Urinary bladder (tissue), 4 donors: Measurements from ENCODE around the gene EFHC1. TPM values are rescaled to one million over a fixed set of nuclear protein-coding genes. Genes with fewer than 3 reads are reported as not detected.

Experiments
- DNase-seq: peaks from one replicate; pipeline ENCODE4 v3.0.0-alpha.2; 2015; ENCODE audit errors: extremely low spot score
- H3K27ac ChIP-seq: one replicate; pipeline ENCODE4 v1.5.1; 2013; ENCODE audit warnings: low read depth, mild to moderate bottlenecking, moderate library complexity
- H3K36me3 ChIP-seq: one replicate; pipeline ENCODE4 v1.6.1; 2013; ENCODE audit warnings: mild to moderate bottlenecking, moderate library complexity; ENCODE audit not compliant: insufficient read depth
- H3K4me1 ChIP-seq: one replicate; pipeline ENCODE4 v1.6.1; 2013; ENCODE audit warnings: mild to moderate bottlenecking, moderate library complexity; ENCODE audit not compliant: insufficient read depth
- H3K4me3 ChIP-seq: one replicate; pipeline ENCODE4 v1.5.1; 2013; ENCODE audit warnings: low read depth, low read length
- WGBS: extraction: QIAGEN DNeasy Blood & Tissue Kit; methylation state at CpG from one replicate; pipeline ENCODE4 v1.1.7; 2013; 5-methylcytosine and 5-hydroxymethylcytosine counted together
- polyA plus RNA-seq: library from polyadenylated mRNA; stranded (reverse); fragments of 200-250 nt; gene quantifications from one replicate; pipeline ENCODE4 v1.2.3, GENCODE V29; 2013
- total RNA-seq: library from RNA; depleted of rRNA; stranded (reverse); fragments of >200 nt; gene quantifications from one replicate; pipeline ENCODE4 v1.2.3, GENCODE V29; 2014
- donor health status: healthy with polysubstance abuse.
- donor health status: healthy.

Gene EFHC1
- total and polyA plus RNA-seq, 2 donors = 12.8 to 51.2 TPM

DNA sequence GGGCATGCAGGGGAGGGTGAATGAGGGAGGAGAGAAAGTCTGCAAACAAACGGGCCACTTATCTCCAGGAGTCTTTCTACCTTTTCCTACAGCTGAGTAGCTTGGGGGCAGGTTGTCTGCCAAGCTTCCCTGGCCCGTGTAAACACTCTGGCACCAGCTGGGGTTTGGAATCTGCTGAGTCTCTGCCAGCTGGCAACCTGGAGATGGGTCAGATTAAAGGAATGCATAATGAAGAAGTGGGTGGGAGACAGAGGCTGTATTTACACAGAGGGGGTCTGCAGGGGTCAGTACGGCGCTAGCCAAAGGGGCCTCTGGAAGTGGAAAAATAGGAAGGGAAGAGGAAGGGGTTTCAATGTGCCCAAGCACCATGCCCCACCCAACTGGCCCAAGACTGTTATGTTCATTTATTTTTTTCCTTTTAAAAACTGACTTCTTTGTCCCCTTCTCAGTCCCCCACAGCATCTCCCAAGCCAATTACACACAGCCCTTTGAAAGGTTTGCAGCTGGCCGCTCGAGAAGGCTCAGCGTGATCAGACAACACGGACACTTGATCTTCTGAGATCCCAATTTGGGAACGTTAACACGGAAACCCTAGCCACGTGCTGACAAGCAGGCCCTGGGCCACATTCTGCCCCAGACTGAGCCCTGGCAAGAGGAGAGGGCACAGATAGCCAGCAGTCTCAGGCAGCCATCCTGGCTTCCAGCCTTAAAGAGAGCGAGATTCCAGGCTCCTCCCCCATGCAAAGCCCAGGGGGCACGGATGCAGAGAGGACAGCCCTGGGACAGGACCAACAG, 131.5 kb downstream of the EFHC1 start:
- DNase-seq = no peak
- WGBS = 16% methylated on average over 13 of the region's 13 CpGs
- no peaks in the 10 kb centered on the region for H3K36me3 ChIP-seq
- H3K4me3 ChIP-seq = no peak overlapping the region
- H3K4me1 ChIP-seq = no peaks in the 10 kb centered on the region
- H3K27ac ChIP-seq = no peak overlapping the region

DNA sequence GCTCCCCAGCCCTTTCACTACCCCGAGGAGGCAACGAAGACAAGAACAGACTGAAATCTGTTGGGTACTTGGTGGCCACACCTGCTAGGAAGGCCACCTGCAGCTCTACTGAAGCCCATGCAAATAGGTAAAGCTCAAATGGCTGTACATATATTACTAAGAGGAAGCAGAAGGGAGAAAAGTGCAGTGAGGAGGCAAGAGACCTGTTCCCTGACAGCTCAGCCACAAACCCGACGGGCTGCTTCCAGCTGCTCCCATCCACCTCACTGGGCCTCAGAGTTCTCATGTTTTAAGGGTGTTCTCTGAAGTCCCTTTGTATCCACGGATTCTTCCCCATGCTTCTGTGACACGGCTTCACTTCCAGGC, 132.1 kb downstream of the EFHC1 start:
- Histone ChIP-seq H3K4me3 (no peak overlapping the region), H3K36me3 (no peaks in the 10 kb centered on the region), H3K4me1 (no peaks in the 10 kb centered on the region), H3K27ac (no peak overlapping the region)
- no peak for DNase-seq
- 23% methylated on average over 6 of the region's 6 CpGs for WGBS

DNA sequence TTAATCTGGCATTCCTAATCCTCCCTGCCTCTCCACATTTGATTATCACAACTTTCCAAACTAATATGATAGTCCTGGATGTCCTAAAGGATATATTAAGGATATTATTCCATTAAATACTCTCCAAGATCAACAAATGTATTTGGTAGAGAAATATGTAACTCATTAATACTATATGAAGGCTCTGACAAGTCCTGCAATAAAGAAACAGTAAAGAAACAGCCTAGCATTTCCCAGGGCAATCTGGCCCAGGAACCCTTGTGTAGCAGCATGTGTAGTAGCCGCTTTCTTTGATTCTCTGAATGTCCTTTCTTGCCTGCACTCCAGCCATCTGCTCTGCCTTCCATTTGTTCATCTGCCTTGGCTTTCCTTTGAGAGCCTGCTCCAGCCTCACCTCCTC, 133.0 kb downstream of the EFHC1 start:
- no peak overlapping the region for H3K4me3 ChIP-seq
- H3K36me3 ChIP-seq = no peaks in the 10 kb centered on the region
- DNase-seq = no peak
- 94% methylated on average over 1 of the region's 1 CpG for WGBS
- H3K4me1 ChIP-seq = no peaks in the 10 kb centered on the region
- H3K27ac ChIP-seq = no peak overlapping the region

DNA sequence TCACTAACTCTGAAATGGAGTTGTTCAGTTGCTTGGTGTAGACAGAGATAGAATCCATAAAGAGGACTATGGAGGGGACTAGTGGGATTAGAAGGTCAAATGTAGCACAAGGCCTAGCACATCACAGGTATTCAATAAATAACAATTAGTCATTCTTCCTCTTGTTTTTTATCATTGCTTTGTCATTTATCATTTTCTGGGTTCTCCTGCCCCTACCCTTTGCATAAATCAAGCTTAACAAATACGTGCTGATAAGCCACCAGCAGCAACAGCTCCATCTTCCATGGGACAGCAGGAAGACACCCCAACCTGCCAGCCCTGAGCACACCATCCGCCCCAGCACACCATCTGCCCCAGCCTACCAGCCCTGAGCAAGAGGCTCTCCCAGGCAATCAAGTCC, 133.6 kb downstream of the EFHC1 start:
- WGBS = 91% methylated on average over 2 of the region's 2 CpGs
- Histone ChIP-seq H3K4me1 (no peaks in the 10 kb centered on the region), H3K36me3 (no peaks in the 10 kb centered on the region), H3K27ac (no peak overlapping the region), H3K4me3 (no peak overlapping the region)
- no peak for DNase-seq

DNA sequence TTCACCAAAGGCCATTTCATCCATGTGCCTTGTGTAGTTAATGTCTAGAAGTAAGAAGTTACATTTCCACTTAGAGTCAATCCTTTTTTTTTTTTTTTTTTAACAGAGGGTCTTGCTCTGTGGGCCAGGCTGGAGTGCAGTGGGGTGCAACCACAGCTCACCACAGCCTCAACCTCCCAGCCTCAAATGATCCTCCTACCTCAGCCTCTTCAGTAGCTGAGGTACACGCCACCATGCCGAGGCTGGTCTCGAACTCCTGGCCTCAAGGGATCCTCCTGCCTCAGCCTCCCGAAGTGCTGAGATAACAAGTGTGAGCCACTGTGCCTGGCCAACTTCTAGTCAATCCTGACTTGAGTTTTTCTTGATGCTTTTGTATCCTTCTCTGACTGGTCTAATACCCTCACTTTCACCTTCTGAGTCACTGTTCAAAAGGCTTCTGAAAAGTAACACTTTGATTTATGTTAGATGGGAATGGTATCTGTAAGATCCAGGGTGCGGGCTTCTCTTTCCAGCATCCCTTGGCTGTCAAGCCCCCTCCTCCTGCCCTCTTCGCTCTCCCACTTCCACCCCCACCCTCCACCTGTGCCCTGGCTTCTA, 134.6 kb downstream of the EFHC1 start:
- H3K4me1 ChIP-seq = no peaks in the 10 kb centered on the region
- no peak overlapping the region for H3K27ac ChIP-seq
- no peak for DNase-seq
- WGBS = 89% methylated on average over 6 of the region's 6 CpGs
- H3K36me3 ChIP-seq = no peaks in the 10 kb centered on the region
- H3K4me3 ChIP-seq = no peak overlapping the region

DNA sequence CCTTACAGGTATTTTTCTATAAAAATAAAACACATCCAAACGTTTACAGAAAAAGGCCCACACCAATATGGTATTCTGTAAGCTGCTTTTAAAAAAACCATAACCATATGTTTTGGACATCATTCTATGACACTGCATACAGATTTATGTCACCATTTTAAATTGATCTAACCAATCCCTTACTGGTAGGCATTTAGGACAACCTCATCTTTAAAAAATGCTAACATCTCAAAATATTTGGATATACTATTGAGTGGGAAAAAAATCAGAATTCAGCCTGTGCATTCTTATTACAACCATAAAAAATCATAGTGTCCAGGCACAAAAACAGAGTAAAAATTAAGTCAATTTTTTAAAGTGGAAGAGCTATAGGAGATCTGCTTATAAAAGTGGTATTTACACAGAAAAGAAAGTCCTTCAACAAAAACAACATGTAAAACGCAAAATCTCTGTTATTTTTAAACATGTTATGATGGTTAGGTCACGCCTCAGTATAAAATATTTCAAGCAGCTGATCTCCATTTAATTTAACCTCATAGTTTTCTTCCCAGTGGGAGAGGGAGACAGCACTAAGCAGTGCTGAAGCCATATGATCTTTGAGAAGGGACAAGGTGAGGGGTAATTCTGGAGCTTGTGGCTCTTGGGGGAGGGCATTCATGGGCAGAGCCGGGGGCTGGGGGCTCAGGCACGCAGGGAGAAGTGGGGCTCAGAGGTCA, 135.5 kb downstream of the EFHC1 start:
- no peaks in the 10 kb centered on the region for H3K36me3 ChIP-seq
- H3K4me3 ChIP-seq = no peak overlapping the region
- H3K4me1 ChIP-seq = no peaks in the 10 kb centered on the region
- WGBS = 40% methylated on average over 5 of the region's 5 CpGs
- H3K27ac ChIP-seq = no peak overlapping the region
- DNase-seq = no peak

DNA sequence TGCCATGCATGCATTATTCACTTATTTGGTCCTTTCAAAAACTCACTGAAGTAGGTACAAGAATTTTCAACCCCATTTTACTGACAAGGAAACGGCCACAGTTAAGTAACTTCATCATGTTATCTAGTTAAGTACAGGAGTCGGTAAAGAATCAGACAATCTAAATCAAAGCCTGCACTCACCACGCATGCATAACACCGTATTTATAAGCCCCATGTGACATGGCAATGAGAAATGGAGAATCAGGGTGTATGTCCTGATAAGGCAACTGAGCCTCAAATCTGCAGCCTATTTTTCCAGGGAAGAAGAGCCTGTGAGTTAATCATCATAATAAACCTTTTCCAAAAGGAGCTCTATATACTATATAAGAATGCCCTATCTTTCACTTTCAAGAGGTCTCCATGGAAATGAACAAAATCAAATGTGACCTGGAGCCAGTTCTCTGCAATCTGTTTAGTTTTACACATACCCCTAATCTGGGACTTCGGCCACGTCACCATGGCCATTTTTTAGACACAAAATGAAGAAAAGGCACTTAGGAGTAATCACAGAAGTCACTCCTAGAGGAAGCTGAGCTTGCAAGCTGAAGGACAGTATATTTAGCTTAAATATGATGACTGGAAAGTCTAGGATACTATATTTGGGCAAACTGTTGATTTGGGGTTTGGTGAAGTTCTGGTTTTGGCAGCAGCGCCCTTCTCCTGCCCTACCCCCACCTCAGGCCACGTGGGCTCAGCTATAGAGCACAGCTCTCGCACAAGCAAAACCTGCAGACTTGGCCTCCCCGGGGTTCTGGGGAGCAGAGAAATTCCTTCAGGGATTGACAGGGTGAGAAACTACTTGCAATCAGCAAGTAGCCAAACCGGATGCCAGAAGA, 137.5 kb downstream of the EFHC1 start:
- H3K4me1 ChIP-seq = no peaks in the 10 kb centered on the region
- 25% methylated on average over 11 of the region's 11 CpGs for whole genome bisulfite sequencing
- no peaks in the 10 kb centered on the region for H3K36me3 ChIP-seq
- DNase-seq = no peak
- H3K27ac ChIP-seq = peak overlapping the region; percentile 74
- H3K4me3 ChIP-seq = no peak overlapping the region

DNA sequence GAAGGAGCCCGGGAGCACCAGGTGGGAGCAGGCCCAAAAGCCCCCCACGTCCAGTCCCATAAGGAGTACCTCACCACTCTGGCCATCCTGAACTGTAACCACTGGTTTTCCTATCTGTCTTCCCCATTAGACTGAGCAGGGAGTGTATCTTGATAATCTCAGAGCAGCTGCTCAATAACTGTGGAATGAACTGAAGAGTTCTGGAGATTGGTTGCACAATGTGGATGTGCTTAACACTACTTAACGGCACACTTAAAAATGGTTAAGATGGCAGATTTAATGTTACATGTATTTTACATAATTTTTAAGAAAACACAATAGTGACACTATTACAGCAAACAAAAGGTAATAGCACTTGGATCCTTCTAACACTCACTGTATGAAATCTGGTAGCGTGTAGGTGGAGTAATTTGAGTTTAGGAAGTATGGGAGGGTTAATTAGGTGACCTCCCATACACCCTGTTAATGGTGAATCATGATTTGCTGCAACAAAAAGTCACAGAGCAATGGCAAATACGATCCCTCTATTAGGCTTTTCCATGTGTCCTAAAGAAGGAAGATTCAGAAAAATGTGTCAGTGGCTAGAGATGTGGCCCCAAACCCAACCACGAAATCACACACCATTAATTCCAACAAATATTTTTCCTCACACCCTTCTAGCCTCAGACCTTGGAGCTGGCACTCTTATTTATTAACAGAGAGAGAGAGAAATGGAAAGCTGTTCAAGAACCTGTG, 138.3 kb downstream of the EFHC1 start:
- H3K4me1 ChIP-seq = no peaks in the 10 kb centered on the region
- no peaks in the 10 kb centered on the region for H3K36me3 ChIP-seq
- no peak for DNase-seq
- no peak overlapping the region for H3K4me3 ChIP-seq
- peak overlapping the region; percentile 74 for H3K27ac ChIP-seq
- whole genome bisulfite sequencing = 66% methylated on average over 6 of the region's 6 CpGs

DNA sequence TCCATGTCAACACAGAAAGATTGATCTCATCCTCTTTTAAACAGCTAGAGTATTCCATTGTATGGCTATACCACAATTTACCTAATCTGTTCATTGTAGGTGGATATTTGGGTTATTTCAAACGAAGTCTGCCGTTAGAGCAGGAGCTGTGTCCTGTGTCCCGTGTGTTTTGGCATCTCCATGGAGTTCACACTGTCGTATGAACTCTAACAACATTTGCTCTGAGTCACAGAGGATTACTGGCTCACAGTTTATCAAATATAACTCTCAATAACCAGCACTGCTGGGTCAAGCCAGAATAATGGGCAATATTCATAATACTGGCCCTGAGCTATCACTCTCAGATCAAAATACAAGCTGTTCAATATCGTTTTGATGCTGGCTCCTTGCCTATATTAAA, 140.3 kb downstream of the EFHC1 start:
- no peak for DNase-seq
- Histone ChIP-seq H3K4me1 (no peaks in the 10 kb centered on the region), H3K4me3 (no peak overlapping the region), H3K36me3 (no peaks in the 10 kb centered on the region), H3K27ac (no peak overlapping the region)
- 29% methylated on average over 5 of the region's 5 CpGs for WGBS

DNA sequence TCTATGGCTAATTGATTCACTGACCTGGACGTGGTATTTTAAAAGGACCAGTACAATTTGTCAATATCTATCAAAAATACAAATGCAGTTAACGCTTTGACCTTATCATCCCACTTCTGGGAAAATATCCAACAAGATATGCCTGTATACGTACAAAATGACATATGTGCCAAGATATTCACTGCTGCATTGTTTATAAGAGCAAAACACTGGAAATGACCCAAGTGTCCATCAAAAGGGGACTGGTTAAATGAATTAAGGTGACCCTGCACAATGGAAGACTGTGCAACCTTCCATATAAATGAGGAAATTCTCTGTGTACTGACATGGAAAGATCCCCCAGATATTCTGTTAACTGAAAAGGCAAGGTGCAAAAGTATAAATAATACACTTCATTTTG, 142.8 kb downstream of the EFHC1 start:
- DNase-seq = no peak
- whole genome bisulfite sequencing = 37% methylated on average over 3 of the region's 3 CpGs
- no peak overlapping the region for H3K4me3 ChIP-seq
- H3K27ac ChIP-seq = no peak overlapping the region
- H3K4me1 ChIP-seq = peaks cover 1% of the 10 kb centered on the region
- no peaks in the 10 kb centered on the region for H3K36me3 ChIP-seq

DNA sequence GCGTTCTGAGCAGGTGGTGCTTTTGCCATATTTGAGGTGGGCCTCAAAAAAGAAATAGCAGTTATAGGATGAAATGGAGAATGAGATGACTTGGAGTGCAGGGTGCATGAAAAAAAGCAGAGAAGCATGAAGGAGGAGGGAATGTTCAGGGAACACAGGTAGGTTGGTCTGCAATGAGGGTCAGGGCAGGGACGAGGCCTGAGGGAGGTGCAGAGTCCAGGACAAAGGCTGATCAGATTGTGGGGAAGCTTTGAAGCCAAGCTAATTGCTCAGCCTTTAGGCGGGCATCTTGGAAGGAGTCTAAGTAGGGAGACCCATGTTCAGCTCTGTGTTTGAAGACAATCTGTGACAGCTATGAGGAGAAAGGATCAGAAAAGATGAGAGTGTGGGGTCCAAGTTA, 144.7 kb downstream of the EFHC1 start:
- Histone ChIP-seq H3K4me1 (peaks cover 1% of the 10 kb centered on the region), H3K36me3 (no peaks in the 10 kb centered on the region), H3K4me3 (no peak overlapping the region), H3K27ac (no peak overlapping the region)
- WGBS = 91% methylated on average over 3 of the region's 3 CpGs
- no peak for DNase-seq

DNA sequence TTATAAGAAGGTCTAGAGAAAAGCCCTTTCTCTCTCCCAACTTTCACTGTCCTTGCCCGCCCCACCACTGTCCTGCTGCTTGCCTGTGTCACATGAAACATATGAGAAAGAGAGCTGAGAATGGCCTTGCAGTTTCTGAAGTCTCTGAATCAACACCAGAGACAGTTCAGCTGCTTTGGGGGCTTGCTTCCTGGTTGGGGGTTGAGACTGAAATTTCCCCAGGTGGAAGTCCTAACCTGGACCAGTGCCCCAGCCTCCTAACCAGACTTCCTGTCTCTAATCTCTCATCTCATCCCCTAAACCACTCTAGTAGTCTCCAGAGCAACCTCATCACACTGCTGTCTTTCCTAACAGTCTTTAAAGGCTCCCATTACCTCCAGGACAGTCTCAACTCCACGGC, 146.1 kb downstream of the EFHC1 start:
- 64% methylated on average over 2 of the region's 2 CpGs for WGBS
- no peak for DNase-seq
- Histone ChIP-seq H3K27ac (no peak overlapping the region), H3K4me3 (no peak overlapping the region), H3K4me1 (peaks cover 1% of the 10 kb centered on the region), H3K36me3 (no peaks in the 10 kb centered on the region)

DNA sequence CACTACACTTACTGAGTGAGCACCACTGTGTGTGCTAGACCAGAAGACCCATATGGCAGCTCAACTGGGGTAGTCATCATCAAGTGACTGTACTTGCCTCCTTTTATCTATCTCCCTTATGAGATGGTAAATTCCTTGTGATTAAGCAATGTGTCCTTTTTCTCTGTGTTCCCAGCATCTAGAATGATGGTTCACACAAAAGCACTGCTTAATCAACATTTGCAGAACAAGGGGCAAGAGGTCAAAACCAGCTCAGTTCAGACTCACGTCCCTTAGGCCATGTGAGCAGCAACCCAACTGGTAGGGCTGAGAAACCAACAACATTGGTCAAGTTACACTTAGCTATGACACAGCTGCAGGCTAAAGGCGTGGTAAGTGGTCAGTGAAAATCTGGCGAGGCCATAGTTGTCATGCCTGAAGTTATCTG, 146.7 kb downstream of the EFHC1 start:
- Histone ChIP-seq H3K36me3 (no peaks in the 10 kb centered on the region), H3K4me3 (no peak overlapping the region), H3K27ac (no peak overlapping the region), H3K4me1 (peaks cover 1% of the 10 kb centered on the region)
- WGBS = 80% methylated on average over 3 of the region's 3 CpGs
- no peak for DNase-seq
